ENCODE results near the gene TRMT61A. TPM values are rescaled to one million over a fixed set of nuclear protein-coding genes. Genes with fewer than 3 reads are reported as not detected.

TRMT61A gene
- total and polyA plus RNA-seq, 2 of the 13 experiments (the other 11 are each of a cell fraction or from before 2014, with no cell fraction given): 6.5 to 13.6 TPM

DNA sequence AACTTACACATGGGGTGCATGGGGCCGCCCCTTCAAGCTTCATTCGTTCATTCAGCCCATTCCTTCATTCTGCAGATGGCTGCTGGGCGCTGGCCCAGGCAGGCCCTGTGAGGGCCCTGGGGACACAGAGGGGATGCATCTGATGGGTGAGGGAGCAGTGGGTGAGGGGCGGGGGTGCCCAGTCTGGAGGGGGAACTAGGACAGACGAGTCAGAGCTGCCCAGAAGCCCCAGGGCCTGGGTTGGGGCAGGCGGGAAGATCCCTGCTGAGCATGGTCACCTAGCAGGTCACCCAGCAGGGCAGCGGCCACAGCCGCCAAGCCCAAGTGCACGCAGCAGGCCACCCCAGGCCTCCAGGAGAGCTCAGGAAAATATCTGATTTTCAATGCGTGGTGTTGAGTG, 14.1 kb downstream of the TRMT61A start (continued):
- TF ChIP-seq, protein P1, sequence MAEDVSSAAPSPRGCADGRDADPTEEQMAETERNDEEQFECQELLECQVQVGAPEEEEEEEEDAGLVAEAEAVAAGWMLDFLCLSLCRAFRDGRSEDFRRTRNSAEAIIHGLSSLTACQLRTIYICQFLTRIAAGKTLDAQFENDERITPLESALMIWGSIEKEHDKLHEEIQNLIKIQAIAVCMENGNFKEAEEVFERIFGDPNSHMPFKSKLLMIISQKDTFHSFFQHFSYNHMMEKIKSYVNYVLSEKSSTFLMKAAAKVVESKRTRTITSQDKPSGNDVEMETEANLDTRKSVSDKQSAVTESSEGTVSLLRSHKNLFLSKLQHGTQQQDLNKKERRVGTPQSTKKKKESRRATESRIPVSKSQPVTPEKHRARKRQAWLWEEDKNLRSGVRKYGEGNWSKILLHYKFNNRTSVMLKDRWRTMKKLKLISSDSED (CRISPR knock-in tag; IDR thresholded peaks at IDR 0.05): no peak
- TF ChIP-seq EEA1 (CRISPR knock-in tag; IDR thresholded peaks at IDR 0.05; ENCODE audit: borderline replicate concordance): no peak
- TF ChIP-seq, protein P2, sequence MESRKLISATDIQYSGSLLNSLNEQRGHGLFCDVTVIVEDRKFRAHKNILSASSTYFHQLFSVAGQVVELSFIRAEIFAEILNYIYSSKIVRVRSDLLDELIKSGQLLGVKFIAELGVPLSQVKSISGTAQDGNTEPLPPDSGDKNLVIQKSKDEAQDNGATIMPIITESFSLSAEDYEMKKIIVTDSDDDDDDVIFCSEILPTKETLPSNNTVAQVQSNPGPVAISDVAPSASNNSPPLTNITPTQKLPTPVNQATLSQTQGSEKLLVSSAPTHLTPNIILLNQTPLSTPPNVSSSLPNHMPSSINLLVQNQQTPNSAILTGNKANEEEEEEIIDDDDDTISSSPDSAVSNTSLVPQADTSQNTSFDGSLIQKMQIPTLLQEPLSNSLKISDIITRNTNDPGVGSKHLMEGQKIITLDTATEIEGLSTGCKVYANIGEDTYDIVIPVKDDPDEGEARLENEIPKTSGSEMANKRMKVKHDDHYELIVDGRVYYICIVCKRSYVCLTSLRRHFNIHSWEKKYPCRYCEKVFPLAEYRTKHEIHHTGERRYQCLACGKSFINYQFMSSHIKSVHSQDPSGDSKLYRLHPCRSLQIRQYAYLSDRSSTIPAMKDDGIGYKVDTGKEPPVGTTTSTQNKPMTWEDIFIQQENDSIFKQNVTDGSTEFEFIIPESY (CRISPR knock-in tag; IDR thresholded peaks at IDR 0.05): peak; percentile 85
- TF ChIP-seq ZMYM3 (CRISPR knock-in tag; IDR thresholded peaks at IDR 0.05): no peak

DNA sequence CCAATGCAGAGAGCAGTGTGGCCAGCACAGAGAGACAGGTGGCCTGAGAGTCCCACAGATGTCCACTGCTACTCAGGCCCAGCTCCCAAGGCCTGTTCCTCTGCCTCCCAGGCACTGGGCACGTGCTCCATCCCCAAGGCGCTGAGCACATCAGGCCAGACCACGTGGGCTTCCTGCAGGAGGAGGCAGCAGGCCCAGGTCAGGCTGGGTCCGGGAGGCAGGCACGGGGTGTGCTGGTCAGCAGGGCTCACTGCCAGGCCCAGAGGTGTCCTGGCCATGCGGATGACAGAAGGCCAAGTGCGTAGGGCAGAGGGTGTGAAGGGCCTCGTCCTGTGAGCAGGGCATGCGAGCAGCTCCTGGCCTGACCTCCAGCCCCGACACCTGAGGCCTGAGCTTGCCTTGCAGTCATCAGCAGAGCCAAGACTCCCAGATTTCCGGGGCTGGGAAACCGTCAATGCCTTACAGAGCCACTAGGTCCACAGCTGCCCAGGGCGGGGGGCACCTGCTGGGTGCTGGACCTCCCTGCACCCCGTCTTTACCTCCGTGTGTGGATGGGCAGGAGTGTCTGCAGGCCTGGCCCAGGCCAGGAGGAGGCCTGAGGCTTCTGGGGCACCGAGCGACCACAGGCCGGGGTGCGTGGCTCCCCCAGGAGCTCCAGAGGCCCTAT, 14.9 kb downstream of the TRMT61A start:
- H3K36me3 ChIP-seq (replicated peaks in 1 of 2; ENCODE audit: control insufficient read depth in 1 of 2, insufficient read depth in 2 of 2, low read length in 2 of 2): no peaks in the 10 kb centered on the region
- H2AFZ ChIP-seq (ENCODE audit: low read length): no peak overlapping the region
- H4K20me1 ChIP-seq (ENCODE audit: insufficient read depth, low read length): no peaks in the 10 kb centered on the region
- no peak for FAIRE-seq
- no peak overlapping the region for H3K4me3 ChIP-seq (replicated peaks in 1 of 3; ENCODE audit: insufficient read depth in 1 of 3, low read depth in 2 of 3, low read length in 3 of 3)
- no TSS peak for BruUV-seq (replicated peaks)
- 59% methylated on average over 13 of the region's 19 CpGs for WGBS (ENCODE audit: low lambda C conversion rate)
- intact Hi-C loops (cut with micrococcal nuclease; ENCODE audit: unreplicated experiment): loop anchor here (2.0 kb wide), 1 partner anchor 19 kb away; no protein-coding TSS in a partner anchor
- H3K79me2 ChIP-seq (ENCODE audit: insufficient read depth, low read length): no peaks in the 10 kb centered on the region
- ChIA-PET POLR2A (interaction anchor here (1.1 kb wide), 1 partner anchor 21 kb away, joined by 4 read pairs; the partner anchor contains the start of gene CKB), CTCF (ENCODE audit: low intra/inter-chr PET ratio, low total read pairs) (no interaction called here)
- in situ Hi-C loops (cut with HindIII; ENCODE audit: extremely low pct_ligation_motif_present, low pct_unique_long_range_greater_than_20kb): no loop called here
- no peak for ATAC-seq
- H3K9ac ChIP-seq (ENCODE audit: insufficient read depth, low read depth, low read length): no peak overlapping the region
- no peak overlapping the region for H3K4me2 ChIP-seq (ENCODE audit: low read depth, low read length)
- peaks cover 2 to 19% of the 10 kb centered on the region in 2 experiments; a peak in 2 of 5 replicates for H3K27me3 ChIP-seq (ENCODE audit: control insufficient read depth in 1 of 2, insufficient read depth in 2 of 2, low read length in 2 of 2)
- H3K27ac ChIP-seq (ENCODE audit: extremely low read length, insufficient read depth, low read length): no peak overlapping the region
- H3K9me3 ChIP-seq (ENCODE audit: low read length): no peaks in the 10 kb centered on the region
- H3K4me1 ChIP-seq (ENCODE audit: insufficient read depth, low read length): peaks cover 39% of the 10 kb centered on the region
- DNase-seq (ENCODE audit: low spot score): no peak
- TF ChIP-seq ZNF616 (CRISPR knock-in tag; IDR thresholded peaks at IDR 0.05; ENCODE audit: low read depth) (peak; percentile 79; the same call in 1 of the 2 replicates), ZNF839 (CRISPR knock-in tag; IDR thresholded peaks at IDR 0.05; ENCODE audit: borderline replicate concordance) (no peak), ZFP36L1 (CRISPR knock-in tag; IDR thresholded peaks at IDR 0.05) (0 out of 2 replicates have a peak, but pooled peaks have one; percentile 63)
- TF ChIP-seq, protein P3, sequence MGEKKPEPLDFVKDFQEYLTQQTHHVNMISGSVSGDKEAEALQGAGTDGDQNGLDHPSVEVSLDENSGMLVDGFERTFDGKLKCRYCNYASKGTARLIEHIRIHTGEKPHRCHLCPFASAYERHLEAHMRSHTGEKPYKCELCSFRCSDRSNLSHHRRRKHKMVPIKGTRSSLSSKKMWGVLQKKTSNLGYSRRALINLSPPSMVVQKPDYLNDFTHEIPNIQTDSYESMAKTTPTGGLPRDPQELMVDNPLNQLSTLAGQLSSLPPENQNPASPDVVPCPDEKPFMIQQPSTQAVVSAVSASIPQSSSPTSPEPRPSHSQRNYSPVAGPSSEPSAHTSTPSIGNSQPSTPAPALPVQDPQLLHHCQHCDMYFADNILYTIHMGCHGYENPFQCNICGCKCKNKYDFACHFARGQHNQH (CRISPR knock-in tag; IDR thresholded peaks at IDR 0.05): 0 out of 2 replicates have a peak, but pooled peaks have one; percentile 25
- TF ChIP-seq, protein P4, sequence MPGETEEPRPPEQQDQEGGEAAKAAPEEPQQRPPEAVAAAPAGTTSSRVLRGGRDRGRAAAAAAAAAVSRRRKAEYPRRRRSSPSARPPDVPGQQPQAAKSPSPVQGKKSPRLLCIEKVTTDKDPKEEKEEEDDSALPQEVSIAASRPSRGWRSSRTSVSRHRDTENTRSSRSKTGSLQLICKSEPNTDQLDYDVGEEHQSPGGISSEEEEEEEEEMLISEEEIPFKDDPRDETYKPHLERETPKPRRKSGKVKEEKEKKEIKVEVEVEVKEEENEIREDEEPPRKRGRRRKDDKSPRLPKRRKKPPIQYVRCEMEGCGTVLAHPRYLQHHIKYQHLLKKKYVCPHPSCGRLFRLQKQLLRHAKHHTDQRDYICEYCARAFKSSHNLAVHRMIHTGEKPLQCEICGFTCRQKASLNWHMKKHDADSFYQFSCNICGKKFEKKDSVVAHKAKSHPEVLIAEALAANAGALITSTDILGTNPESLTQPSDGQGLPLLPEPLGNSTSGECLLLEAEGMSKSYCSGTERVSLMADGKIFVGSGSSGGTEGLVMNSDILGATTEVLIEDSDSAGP (CRISPR knock-in tag; IDR thresholded peaks at IDR 0.05; ENCODE audit: borderline replicate concordance): 0 out of 2 replicates have a peak, but pooled peaks have one; percentile 7
- TF ChIP-seq, protein P5, sequence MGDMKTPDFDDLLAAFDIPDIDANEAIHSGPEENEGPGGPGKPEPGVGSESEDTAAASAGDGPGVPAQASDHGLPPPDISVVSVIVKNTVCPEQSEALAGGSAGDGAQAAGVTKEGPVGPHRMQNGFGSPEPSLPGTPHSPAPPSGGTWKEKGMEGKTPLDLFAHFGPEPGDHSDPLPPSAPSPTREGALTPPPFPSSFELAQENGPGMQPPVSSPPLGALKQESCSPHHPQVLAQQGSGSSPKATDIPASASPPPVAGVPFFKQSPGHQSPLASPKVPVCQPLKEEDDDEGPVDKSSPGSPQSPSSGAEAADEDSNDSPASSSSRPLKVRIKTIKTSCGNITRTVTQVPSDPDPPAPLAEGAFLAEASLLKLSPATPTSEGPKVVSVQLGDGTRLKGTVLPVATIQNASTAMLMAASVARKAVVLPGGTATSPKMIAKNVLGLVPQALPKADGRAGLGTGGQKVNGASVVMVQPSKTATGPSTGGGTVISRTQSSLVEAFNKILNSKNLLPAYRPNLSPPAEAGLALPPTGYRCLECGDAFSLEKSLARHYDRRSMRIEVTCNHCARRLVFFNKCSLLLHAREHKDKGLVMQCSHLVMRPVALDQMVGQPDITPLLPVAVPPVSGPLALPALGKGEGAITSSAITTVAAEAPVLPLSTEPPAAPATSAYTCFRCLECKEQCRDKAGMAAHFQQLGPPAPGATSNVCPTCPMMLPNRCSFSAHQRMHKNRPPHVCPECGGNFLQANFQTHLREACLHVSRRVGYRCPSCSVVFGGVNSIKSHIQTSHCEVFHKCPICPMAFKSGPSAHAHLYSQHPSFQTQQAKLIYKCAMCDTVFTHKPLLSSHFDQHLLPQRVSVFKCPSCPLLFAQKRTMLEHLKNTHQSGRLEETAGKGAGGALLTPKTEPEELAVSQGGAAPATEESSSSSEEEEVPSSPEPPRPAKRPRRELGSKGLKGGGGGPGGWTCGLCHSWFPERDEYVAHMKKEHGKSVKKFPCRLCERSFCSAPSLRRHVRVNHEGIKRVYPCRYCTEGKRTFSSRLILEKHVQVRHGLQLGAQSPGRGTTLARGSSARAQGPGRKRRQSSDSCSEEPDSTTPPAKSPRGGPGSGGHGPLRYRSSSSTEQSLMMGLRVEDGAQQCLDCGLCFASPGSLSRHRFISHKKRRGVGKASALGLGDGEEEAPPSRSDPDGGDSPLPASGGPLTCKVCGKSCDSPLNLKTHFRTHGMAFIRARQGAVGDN (CRISPR knock-in tag; IDR thresholded peaks at IDR 0.05): peak; percentile 97
